Measurements from ENCODE around the gene GPR21. TPM values are rescaled to one million over a fixed set of nuclear protein-coding genes. Genes with fewer than 3 reads are reported as not detected.

Gene GPR21
- polyA plus RNA-seq, 4 donors, result 0.62 to 0.65 TPM; not detected in 2

DNA sequence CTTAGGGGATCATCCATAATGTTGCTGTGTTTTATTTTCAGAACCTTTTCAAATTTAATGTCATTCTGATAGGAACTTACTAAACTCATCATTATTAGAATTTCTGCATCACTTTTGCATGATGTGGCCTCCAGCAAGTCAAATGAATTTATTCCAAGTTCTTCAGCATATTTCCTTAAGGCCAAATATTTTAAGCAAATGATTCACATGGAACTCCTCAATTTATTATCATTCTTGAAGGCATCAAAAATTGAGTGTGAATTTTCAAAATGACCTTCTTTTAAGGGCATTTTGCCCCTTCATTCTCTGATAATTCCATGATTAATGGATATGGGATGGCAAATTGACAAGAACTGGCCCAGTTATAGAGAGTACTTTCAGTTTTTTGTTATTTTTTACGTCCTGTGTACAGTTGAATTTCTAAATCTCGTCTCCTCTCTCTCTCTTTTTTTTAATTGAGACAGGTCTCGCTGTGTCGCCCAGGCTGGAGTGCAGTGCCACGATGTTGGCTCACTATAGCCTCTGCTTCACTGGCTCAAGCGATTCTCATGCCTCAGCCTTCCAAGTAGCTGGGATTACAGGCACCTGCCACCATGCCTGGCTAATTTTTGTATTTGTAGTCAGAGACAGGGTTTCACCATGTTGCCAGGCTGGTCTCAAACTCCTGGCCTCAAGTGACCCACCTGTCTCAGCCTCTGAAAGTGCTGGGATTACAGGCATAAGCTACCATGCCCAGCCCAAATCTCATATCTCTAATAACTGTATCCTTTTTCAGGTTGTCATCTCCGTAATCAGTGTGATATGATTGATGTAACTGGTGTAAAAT, 29.1 kb downstream of the GPR21 start:
- no peak for DNase-seq (ENCODE audit: low read depth in 4 of 4, low spot score in 2 of 4)

GRCh38 chr9:123063177-123063598, 29.7 kb downstream of the GPR21 start:
- no peak for DNase-seq (ENCODE audit: low read depth in 4 of 4, low spot score in 2 of 4)

DNA sequence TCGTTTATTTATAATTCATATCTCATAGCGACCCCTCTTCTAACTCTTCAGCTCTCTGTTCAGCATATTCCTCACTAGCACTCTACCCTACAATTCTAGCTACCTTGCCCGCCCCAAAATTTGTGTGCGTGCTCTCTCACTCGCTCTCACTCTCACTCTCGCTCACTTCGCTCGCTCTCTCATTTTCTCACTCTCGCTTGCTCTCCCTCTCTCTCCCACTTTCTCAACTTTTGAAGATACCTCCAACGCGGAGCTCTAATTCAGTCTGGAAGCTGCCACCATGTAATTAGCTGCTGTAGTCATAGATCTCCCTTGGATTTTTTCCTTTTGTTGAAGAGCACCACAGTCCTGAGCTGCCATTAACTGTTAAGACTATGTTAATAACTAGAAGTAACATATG, 30.4 kb downstream of the GPR21 start:
- no peak for DNase-seq (ENCODE audit: low read depth in 4 of 4, low spot score in 2 of 4)

DNA sequence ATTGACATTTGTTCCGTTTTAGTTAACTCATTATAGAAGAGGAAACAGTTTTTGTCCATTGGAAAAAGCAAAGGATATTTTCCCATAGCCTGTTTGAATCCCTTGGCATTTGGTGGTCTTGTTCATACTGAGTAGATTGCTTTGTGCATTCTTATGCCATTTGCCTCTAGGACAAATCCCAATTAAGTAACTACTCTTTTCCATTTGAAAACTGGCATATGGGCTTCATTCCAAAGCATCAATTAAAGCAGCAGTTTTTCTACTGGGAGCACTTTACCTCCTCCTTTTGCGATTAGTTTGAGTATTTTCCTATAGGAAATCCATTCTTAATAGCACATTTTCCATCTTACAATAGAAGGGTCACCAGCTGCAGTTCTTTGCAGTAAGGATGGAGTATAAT, 31.2 kb downstream of the GPR21 start:
- DNase-seq (ENCODE audit: low read depth in 4 of 4, low spot score in 2 of 4), result no peak

DNA sequence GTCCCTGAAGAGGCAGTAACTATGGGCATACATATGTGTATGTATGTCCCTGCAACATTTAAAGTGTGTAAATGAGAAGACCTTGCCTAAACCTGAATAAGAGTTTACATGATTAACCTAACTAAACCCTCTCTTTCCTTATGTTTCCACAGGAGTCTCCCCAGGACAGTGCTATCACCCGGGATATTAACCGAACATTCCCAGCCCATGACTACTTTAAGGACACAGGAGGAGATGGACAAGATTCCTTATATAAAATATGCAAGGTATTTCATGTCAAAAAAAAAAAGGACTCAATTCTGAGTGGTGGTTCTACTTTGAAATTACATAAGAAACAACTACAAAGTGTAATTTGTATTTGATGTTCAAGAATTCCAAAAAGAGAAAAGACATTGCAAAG, 31.7 kb downstream of the GPR21 start:
- DNase-seq (ENCODE audit: low read depth in 4 of 4, low spot score in 2 of 4), result no peak

- DNase-seq (ENCODE audit: low read depth in 4 of 4, low spot score in 2 of 4), result no peak
Observed at GRCh38 chr9:123067136-123067535, 33.7 kb downstream of the GPR21 start.

DNA sequence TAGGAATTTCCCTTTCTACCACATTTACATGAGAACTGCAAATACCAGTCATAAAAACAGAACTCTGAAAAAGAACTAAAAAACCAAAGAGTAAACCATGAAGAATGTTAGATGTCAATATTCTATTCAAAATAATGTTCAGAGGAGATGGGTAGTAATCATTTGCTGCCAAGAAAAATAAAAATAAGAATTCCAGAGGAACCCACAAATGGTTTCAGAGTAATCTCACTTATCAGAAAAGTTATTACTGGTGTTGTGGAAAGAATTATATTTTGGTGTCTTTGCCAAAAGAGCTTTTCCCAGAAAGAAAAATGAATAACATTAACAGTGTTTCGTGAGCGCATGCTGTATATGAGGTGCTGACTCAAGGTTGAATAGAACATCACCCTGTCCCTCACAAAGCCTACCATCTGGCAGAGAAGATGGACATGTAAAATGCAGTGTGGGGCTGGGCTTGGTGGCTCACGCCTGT, 35.6 kb downstream of the GPR21 start:
- DNase-seq (ENCODE audit: low read depth in 4 of 4, low spot score in 2 of 4), result no peak

- no peak for DNase-seq (ENCODE audit: low read depth in 4 of 4, low spot score in 2 of 4)
Observed at GRCh38 chr9:123070198-123070597, 36.7 kb downstream of the GPR21 start.

- no peak for DNase-seq (ENCODE audit: low read depth in 4 of 4, low spot score in 2 of 4)
Observed at GRCh38 chr9:123072407-123072995, 39.0 kb downstream of the GPR21 start.

- no peak for DNase-seq (ENCODE audit: low read depth in 4 of 4, low spot score in 2 of 4)
Observed at GRCh38 chr9:123073441-123073840, 40.0 kb downstream of the GPR21 start.

- no peak for DNase-seq (ENCODE audit: low read depth in 4 of 4, low spot score in 2 of 4)
Observed at GRCh38 chr9:123073991-123074422, 40.5 kb downstream of the GPR21 start.

DNA sequence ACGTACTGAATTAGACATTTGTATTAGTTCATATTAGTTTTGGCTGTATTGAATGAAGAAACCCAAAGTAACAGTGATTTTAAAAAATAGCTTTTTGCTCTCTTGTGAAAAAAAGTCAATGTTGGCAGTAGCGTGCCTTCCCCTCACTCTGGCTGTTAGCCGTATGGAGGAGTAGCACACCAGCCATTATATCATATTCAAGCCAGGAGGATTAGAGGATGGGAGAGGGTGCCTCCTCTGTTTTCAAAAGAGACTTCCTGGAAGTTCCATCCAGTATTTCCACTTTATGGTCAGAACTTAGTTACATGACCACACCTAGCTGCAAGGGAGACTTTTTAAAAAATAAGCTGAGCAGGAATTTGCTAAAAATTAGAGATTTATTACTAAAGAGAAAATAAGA, 41.2 kb downstream of the GPR21 start:
- DNase-seq (ENCODE audit: low read depth in 4 of 4, low spot score in 2 of 4), result no peak

DNA sequence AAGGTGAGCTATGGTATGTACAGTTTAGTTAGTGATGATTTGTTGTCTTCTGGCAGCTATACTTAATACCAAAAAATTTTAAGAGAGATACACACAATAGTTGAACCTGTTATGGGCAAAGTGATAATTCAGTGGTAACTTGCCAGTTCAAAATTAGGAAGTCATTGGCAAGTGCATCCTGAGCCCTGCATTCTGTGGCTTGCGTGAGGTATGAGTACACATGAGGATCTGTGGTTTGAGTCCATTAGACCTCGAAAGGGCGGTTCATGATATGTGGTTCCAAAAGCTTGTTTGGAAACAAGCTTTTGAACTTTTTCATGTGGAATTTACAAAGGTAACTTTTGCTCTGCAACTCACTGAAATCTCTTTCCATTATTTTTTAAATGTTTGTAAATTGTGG, 47.0 kb downstream of the GPR21 start:
- no peak for DNase-seq (ENCODE audit: low read depth in 4 of 4, low spot score in 2 of 4)

DNA sequence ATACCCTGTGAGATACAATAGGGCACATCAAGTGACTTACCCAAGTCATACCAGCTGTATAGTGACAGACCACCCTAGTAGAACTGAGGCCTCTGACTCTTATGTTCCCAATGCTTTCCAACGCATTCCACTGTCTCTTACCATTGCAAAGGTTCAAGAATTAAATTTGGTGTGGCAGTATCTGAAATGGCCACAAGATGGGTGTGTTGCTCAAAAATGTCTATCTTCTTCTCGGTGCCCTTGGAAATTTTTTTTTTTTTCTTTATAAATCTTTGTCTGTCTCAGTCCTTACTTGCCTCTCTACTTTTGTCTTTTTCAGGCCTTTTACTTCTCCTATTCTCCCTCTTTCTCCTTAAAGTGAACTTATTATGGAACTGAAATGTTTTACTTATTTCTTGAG, 48.4 kb downstream of the GPR21 start:
- peak in 2 of 4 donors; percentile 26 to 34 for DNase-seq (ENCODE audit: low read depth in 4 of 4, low spot score in 2 of 4)

DNA sequence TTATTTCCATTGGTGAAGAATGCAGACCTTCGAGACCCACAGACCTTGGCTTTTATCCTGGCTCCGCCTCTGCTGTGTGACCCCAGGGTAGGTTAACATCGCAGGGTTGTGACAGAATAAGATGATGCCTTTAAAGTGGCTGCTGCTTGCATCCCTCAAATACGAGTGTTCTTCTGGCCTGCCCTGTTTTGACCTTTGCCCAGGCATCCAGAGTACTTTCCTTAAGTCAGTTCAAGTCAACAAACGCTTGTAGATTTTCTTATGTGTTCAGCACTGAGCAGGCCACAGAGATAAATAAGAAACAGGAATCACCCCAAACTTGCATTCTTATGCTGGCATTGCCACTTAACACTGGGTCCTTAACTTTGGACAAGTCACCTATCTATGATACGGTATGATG, 50.2 kb downstream of the GPR21 start:
- DNase-seq (ENCODE audit: low read depth in 4 of 4, low spot score in 2 of 4), result no peak

- DNase-seq (ENCODE audit: low read depth in 4 of 4, low spot score in 2 of 4), result no peak
Observed at GRCh38 chr9:123084256-123084655, 50.8 kb downstream of the GPR21 start.

Other genes with a start within 250 kb of the GPR21 start
- not detected for gene OR5C1, start 244.7 kb upstream of the GPR21 start, polyA plus RNA-seq (ENCODE audit: insufficient read length in 4 of 4)
- gene OR1K1, start 233.5 kb upstream of the GPR21 start, polyA plus RNA-seq (ENCODE audit: insufficient read length in 4 of 4), result not detected
- 10 to 100 TPM; 31.8 to 39.2 (median 34.8) TPM for gene PDCL, start 205.1 kb upstream of the GPR21 start, polyA plus RNA-seq (ENCODE audit: insufficient read length in 4 of 4)
- gene RC3H2, start 128.3 kb upstream of the GPR21 start, polyA plus RNA-seq (ENCODE audit: insufficient read length in 4 of 4), result 10 to 100 TPM; 39.9 to 49.2 (median 43.7) TPM
- 10 to 100 TPM; 11.7 to 15.2 (median 14.7) TPM for gene ZBTB6, start 120.3 kb upstream of the GPR21 start, polyA plus RNA-seq (ENCODE audit: insufficient read length in 4 of 4)
- gene ZBTB26, start 102.2 kb upstream of the GPR21 start, polyA plus RNA-seq (ENCODE audit: insufficient read length in 4 of 4), result 10 to 100 TPM; 18.2 to 21.4 (median 19.5) TPM
- gene RABGAP1, start 92.6 kb upstream of the GPR21 start, polyA plus RNA-seq (ENCODE audit: insufficient read length in 4 of 4), result 10 to 100 TPM; 52.0 to 76.5 (median 61.5) TPM
- 10 to 100 TPM; 43.5 to 52.3 (median 49.4) TPM for gene STRBP, start 234.9 kb downstream of the GPR21 start, polyA plus RNA-seq (ENCODE audit: insufficient read length in 4 of 4)